ENCODE data around the gene SPATA3. TPM values are rescaled to one million over a fixed set of nuclear protein-coding genes. Genes with fewer than 3 reads are reported as not detected.

Gene SPATA3
- total RNA-seq, 1 donor from 2014 or later, result not detected

DNA sequence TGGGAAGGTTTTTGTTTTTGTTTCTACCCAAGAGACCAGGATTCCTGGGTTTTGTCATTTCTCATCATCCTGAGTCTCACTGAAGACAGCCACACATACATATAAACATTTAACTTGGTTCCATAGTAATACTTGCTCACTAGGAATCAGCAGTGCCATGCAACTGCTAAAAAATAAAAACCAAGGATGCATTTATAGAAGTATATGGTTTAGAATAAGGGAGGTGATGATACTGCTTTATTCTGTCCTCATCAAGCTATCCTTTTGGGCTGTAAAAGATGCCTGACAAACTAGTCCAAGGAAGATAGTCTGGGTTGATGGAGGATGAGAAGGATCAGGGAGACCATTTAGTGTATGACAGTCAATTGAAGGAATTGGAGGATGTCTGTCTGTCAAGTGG lies 740 bp downstream of the SPATA3 start:
- no peak overlapping the region for H3K4me3 Mint-ChIP-seq (ENCODE audit: unreplicated experiment)
- H3K27ac Mint-ChIP-seq (ENCODE audit: unreplicated experiment), result no peak overlapping the region
- H3K4me1 ChIP-seq (ENCODE audit: insufficient read depth, low read length), result no peaks in the 10 kb centered on the region
- no peaks in the 10 kb centered on the region for H3K36me3 Mint-ChIP-seq (ENCODE audit: low read depth, unreplicated experiment)
- peaks cover 22% of the 10 kb centered on the region for H3K9me3 Mint-ChIP-seq (ENCODE audit: unreplicated experiment)
- H3K9ac ChIP-seq (ENCODE audit: low read length), result no peak overlapping the region
- H3K4me1 Mint-ChIP-seq (ENCODE audit: low read depth, unreplicated experiment), result no peaks in the 10 kb centered on the region
- no peak overlapping the region for H3K4me3 ChIP-seq (ENCODE audit: insufficient read depth, low read depth, low read length)
- H3K36me3 ChIP-seq (ENCODE audit: insufficient read depth, low read length), result no peaks in the 10 kb centered on the region
- H3K27me3 ChIP-seq (ENCODE audit: insufficient read depth, low read length), result peaks cover 32% of the 10 kb centered on the region
- no peak overlapping the region for H2AFZ ChIP-seq (ENCODE audit: low read depth, low read length)
- FAIRE-seq (no peak), DNase-seq (ENCODE audit: low read depth) (no peak)
- H4K20me1 ChIP-seq (ENCODE audit: insufficient read depth, low read length), result no peaks in the 10 kb centered on the region
- no peak for TF ChIP-seq EZH2 (IDR thresholded peaks at IDR 0.05; ENCODE audit: insufficient read depth, low read length)
- TF ChIP-seq, protein P1, sequence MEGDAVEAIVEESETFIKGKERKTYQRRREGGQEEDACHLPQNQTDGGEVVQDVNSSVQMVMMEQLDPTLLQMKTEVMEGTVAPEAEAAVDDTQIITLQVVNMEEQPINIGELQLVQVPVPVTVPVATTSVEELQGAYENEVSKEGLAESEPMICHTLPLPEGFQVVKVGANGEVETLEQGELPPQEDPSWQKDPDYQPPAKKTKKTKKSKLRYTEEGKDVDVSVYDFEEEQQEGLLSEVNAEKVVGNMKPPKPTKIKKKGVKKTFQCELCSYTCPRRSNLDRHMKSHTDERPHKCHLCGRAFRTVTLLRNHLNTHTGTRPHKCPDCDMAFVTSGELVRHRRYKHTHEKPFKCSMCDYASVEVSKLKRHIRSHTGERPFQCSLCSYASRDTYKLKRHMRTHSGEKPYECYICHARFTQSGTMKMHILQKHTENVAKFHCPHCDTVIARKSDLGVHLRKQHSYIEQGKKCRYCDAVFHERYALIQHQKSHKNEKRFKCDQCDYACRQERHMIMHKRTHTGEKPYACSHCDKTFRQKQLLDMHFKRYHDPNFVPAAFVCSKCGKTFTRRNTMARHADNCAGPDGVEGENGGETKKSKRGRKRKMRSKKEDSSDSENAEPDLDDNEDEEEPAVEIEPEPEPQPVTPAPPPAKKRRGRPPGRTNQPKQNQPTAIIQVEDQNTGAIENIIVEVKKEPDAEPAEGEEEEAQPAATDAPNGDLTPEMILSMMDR (IDR thresholded peaks at IDR 0.05; ENCODE audit: insufficient read depth, low read depth, low read length), result no peak
- H3K27me3 Mint-ChIP-seq (ENCODE audit: low read depth, unreplicated experiment), result peaks cover 47% of the 10 kb centered on the region
- no peaks in the 10 kb centered on the region for H3K9me3 ChIP-seq (ENCODE audit: insufficient read depth, low read depth, low read length)
- H3K27ac ChIP-seq (ENCODE audit: low read depth, low read length), result no peak overlapping the region
- no peak overlapping the region for H3K4me2 ChIP-seq (ENCODE audit: low read length)
- H3K79me2 ChIP-seq (ENCODE audit: insufficient read depth, low read length), result no peaks in the 10 kb centered on the region

DNA sequence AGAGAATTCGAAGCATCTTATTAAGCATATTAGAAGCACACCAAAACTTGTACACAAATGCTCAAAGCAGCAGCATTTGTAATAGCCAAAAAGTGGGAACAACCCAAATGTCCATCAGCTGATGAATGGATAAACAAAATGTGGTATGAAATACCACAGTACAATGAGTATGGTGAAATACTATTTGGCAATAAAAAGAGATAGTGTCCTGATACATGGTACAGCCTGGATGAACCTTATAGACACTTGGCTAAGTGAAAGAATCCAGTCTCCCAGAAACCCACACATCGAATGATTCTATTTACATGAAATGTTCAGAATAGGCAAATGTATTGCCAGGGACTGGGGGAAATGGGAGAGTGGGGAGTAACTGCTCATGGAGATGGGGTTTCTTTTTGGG lies 3.0 kb downstream of the SPATA3 start:
- FAIRE-seq, result no peak
- no peaks in the 10 kb centered on the region for H4K20me1 ChIP-seq (ENCODE audit: insufficient read depth, low read length)

DNA sequence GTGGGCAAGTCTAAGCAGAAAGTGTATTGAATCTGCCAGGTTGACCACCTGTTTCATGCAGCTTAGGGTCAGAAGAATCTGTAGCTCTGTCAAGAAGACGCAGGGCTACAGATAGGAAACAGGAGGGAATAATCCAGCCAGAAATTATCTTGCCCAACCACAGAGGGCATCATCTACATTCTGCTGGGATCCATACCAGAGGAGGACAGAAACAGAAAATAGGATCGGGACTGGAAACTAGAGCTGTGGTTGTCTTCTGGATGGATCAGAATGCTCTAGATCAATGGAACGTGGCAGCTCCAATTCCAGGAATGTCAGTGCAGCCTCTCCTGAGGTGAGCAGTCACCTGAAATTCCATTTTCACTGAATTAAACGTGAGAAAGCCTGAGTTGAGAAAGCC lies 3.6 kb downstream of the SPATA3 start:
- Histone ChIP-seq H3K79me2 (ENCODE audit: insufficient read depth, low read length) (no peaks in the 10 kb centered on the region), H3K4me2 (ENCODE audit: low read length) (no peak overlapping the region), H2AFZ (ENCODE audit: low read depth, low read length) (no peak overlapping the region), H3K36me3 (ENCODE audit: insufficient read depth, low read length) (no peaks in the 10 kb centered on the region), H3K27ac (ENCODE audit: low read depth, low read length) (no peak overlapping the region), H3K9ac (ENCODE audit: low read length) (no peak overlapping the region), H3K4me1 (ENCODE audit: insufficient read depth, low read length) (no peaks in the 10 kb centered on the region), H3K4me3 (ENCODE audit: insufficient read depth, low read depth, low read length) (no peak overlapping the region), H4K20me1 (ENCODE audit: insufficient read depth, low read length) (no peaks in the 10 kb centered on the region), H3K9me3 (ENCODE audit: insufficient read depth, low read depth, low read length) (no peaks in the 10 kb centered on the region), H3K27me3 (ENCODE audit: insufficient read depth, low read length) (peaks cover 26% of the 10 kb centered on the region)
- H3K4me3 Mint-ChIP-seq (ENCODE audit: unreplicated experiment), result no peak overlapping the region
- DNase-seq (ENCODE audit: low read depth), result no peak
- peaks cover 53% of the 10 kb centered on the region for H3K27me3 Mint-ChIP-seq (ENCODE audit: low read depth, unreplicated experiment)
- no peak for TF ChIP-seq EZH2 (IDR thresholded peaks at IDR 0.05; ENCODE audit: insufficient read depth, low read length)
- TF ChIP-seq, protein P1 (IDR thresholded peaks at IDR 0.05; ENCODE audit: insufficient read depth, low read depth, low read length), result no peak
- H3K36me3 Mint-ChIP-seq (ENCODE audit: low read depth, unreplicated experiment), result no peaks in the 10 kb centered on the region
- FAIRE-seq, result no peak
- H3K27ac Mint-ChIP-seq (ENCODE audit: unreplicated experiment), result no peak overlapping the region
- H3K9me3 Mint-ChIP-seq (ENCODE audit: unreplicated experiment), result peaks cover 24% of the 10 kb centered on the region
- H3K4me1 Mint-ChIP-seq (ENCODE audit: low read depth, unreplicated experiment), result no peaks in the 10 kb centered on the region

More for the DNA sequence above, 3.0 kb downstream of the SPATA3 start:
- H3K36me3 ChIP-seq (ENCODE audit: insufficient read depth, low read length), result no peaks in the 10 kb centered on the region
- no peaks in the 10 kb centered on the region for H3K79me2 ChIP-seq (ENCODE audit: insufficient read depth, low read length)
- H3K9ac ChIP-seq (ENCODE audit: low read length), result no peak overlapping the region
- no peaks in the 10 kb centered on the region for H3K4me1 ChIP-seq (ENCODE audit: insufficient read depth, low read length)
- H3K27me3 ChIP-seq (ENCODE audit: insufficient read depth, low read length), result peaks cover 26% of the 10 kb centered on the region
- Mint-ChIP-seq H3K36me3 (ENCODE audit: low read depth, unreplicated experiment) (no peaks in the 10 kb centered on the region), H3K27ac (ENCODE audit: unreplicated experiment) (no peak overlapping the region), H3K4me1 (ENCODE audit: low read depth, unreplicated experiment) (no peaks in the 10 kb centered on the region), H3K4me3 (ENCODE audit: unreplicated experiment) (no peak overlapping the region), H3K27me3 (ENCODE audit: low read depth, unreplicated experiment) (peaks cover 50% of the 10 kb centered on the region), H3K9me3 (ENCODE audit: unreplicated experiment) (peaks cover 21% of the 10 kb centered on the region)
- no peak overlapping the region for H3K27ac ChIP-seq (ENCODE audit: low read depth, low read length)
- DNase-seq (ENCODE audit: low read depth), result no peak
- no peak overlapping the region for H3K4me3 ChIP-seq (ENCODE audit: insufficient read depth, low read depth, low read length)
- H2AFZ ChIP-seq (ENCODE audit: low read depth, low read length), result no peak overlapping the region
- no peaks in the 10 kb centered on the region for H3K9me3 ChIP-seq (ENCODE audit: insufficient read depth, low read depth, low read length)
- no peak for TF ChIP-seq EZH2 (IDR thresholded peaks at IDR 0.05; ENCODE audit: insufficient read depth, low read length)
- TF ChIP-seq, protein P1 (IDR thresholded peaks at IDR 0.05; ENCODE audit: insufficient read depth, low read depth, low read length), result no peak
- H3K4me2 ChIP-seq (ENCODE audit: low read length), result no peak overlapping the region

All from astrocyte (in vitro differentiated cells and primary cell).